Liver (tissue), 9 donors: ENCODE measurements around the gene ANKRD45. TPM values are rescaled to one million over a fixed set of nuclear protein-coding genes. Genes with fewer than 3 reads are reported as not detected.
"Not testable (repeated sequence)": the region's sequence is repeated elsewhere in the genome, so short reads cannot be mapped to it uniquely, and the experiment has no call there.

ENCODE experiments used
- DNase-seq: peaks from one replicate; pipeline ENCODE4 v3.0.0-alpha.2; 2017; ENCODE audit warnings: low spot score
- H3K27ac ChIP-seq, 2 donors: one replicate each; pipeline ENCODE4 v1.7.0; 2013; ENCODE audit warnings: inconsistent platforms in 2 of 2, low read length in 2 of 2, control low read depth in 1 of 2, low read depth in 1 of 2, mild to moderate bottlenecking in 1 of 2
- H3K27me3 ChIP-seq, 4 donors: one replicate each; pipeline versions ENCODE4 v1.6.1 to v1.7.0; 2013; ENCODE audit warnings: low read length in 3 of 4, inconsistent platforms in 1 of 4, mild to moderate bottlenecking in 1 of 4, moderate library complexity in 1 of 4; ENCODE audit not compliant: control insufficient read depth in 4 of 4, insufficient read depth in 4 of 4
- H3K36me3 ChIP-seq, 4 donors: one replicate each; pipeline versions ENCODE4 v1.6.1 to v1.7.0; 2013; ENCODE audit warnings: low read length in 3 of 4, mild to moderate bottlenecking in 3 of 4, low read depth in 1 of 4, moderate library complexity in 1 of 4; ENCODE audit not compliant: control insufficient read depth in 4 of 4, insufficient read depth in 3 of 4
- H3K4me1 ChIP-seq, 4 donors: one replicate each; pipeline versions ENCODE4 v1.6.1 to v1.7.0; 2013; ENCODE audit warnings: low read length in 3 of 4, mild to moderate bottlenecking in 3 of 4, moderate library complexity in 1 of 4; ENCODE audit not compliant: control insufficient read depth in 4 of 4, insufficient read depth in 4 of 4
- H3K4me3 ChIP-seq, 3 donors: one replicate each; pipeline versions ENCODE4 v1.6.1 to v1.7.0; 2013; ENCODE audit warnings: low read length in 3 of 3, control low read depth in 1 of 3, low read depth in 1 of 3, mild to moderate bottlenecking in 1 of 3
- H3K9ac ChIP-seq, 2 donors: one replicate each; pipeline ENCODE4 v1.7.0; 2013; ENCODE audit warnings: low read length in 2 of 2, mild to moderate bottlenecking in 2 of 2, moderate library complexity in 2 of 2, control low read depth in 1 of 2, low read depth in 1 of 2
- H3K9me3 ChIP-seq, 4 donors: one replicate each; pipeline versions ENCODE4 v1.6.1 to v1.7.0; 2013; ENCODE audit warnings: low read length in 3 of 4; ENCODE audit not compliant: control insufficient read depth in 4 of 4
- EGR1 ChIP-seq, 2 donors: IDR thresholded peaks; 2 replicates each; pipeline ENCODE4 v1.6.1; 2016 to 2018; ENCODE audit warnings: antibody characterized with exemption in 2 of 2, low read depth in 2 of 2
- FOXA1 ChIP-seq: IDR thresholded peaks from 2 replicates; pipeline ENCODE4 v1.6.1; 2016; ENCODE audit warnings: antibody characterized with exemption
- FOXA2 ChIP-seq: IDR thresholded peaks from 2 replicates; pipeline ENCODE4 v1.6.1; 2016; ENCODE audit warnings: antibody characterized with exemption
- GABPA ChIP-seq, 2 donors: IDR thresholded peaks in 1 of 2; conservative IDR thresholded peaks in 1 of 2; 2 replicates each; pipeline ENCODE4 v1.6.1; 2016; ENCODE audit warnings: antibody characterized with exemption in 2 of 2, mild to moderate bottlenecking in 1 of 2, moderate library complexity in 1 of 2
- JUND ChIP-seq, 2 donors: IDR thresholded peaks; 2 replicates each; pipeline ENCODE4 v1.6.1; 2016; ENCODE audit warnings: antibody characterized with exemption in 2 of 2
- RAD21 ChIP-seq, 2 donors: IDR thresholded peaks; 2 replicates each; pipeline ENCODE4 v1.6.1; 2016; ENCODE audit warnings: antibody characterized with exemption in 2 of 2, mild to moderate bottlenecking in 2 of 2
- RXRA ChIP-seq, 2 donors: IDR thresholded peaks; 2 replicates each; pipeline ENCODE4 v1.6.1; 2017 to 2018; ENCODE audit warnings: antibody characterized with exemption in 2 of 2, mild to moderate bottlenecking in 1 of 2
- SP1 ChIP-seq: IDR thresholded peaks from 2 replicates; pipeline ENCODE4 v1.6.1; 2018; ENCODE audit warnings: antibody characterized with exemption, mild to moderate bottlenecking
- TAF1 ChIP-seq: conservative IDR thresholded peaks from 2 replicates; pipeline ENCODE4 v1.6.1; 2016; ENCODE audit warnings: antibody characterized with exemption, mild to moderate bottlenecking
- YY1 ChIP-seq: IDR thresholded peaks from 2 replicates; pipeline ENCODE4 v1.6.1; 2016; ENCODE audit warnings: antibody characterized with exemption, mild to moderate bottlenecking
- WGBS: extraction: QIAGEN DNeasy Blood & Tissue Kit; methylation state at CpG from one replicate; pipeline ENCODE4 v1.1.7; 2013; 5-methylcytosine and 5-hydroxymethylcytosine counted together
- polyA plus RNA-seq, 2 donors: library from polyadenylated mRNA; stranded (reverse) in 1 of 2; unstranded in 1 of 2; fragments of 200-250 nt in 1 of 2; fragments of >200 nt in 1 of 2; fragmentation: Nextera tagmentation in 1 of 2; extraction: Ambion mirVana in 1 of 2; gene quantifications; one replicate each; pipeline versions ENCODE4 v1.2.1 to v1.2.3, GENCODE V29; 2013 to 2015
- total RNA-seq, 2 donors: library from RNA; depleted of rRNA; stranded (reverse); fragments of >200 nt; gene quantifications; one replicate each; pipeline ENCODE4 v1.2.3, GENCODE V29; 2014
- TF ChIP-seq, protein P1 (sequence below): IDR thresholded peaks from 2 replicates; pipeline ENCODE4 v1.6.1; 2016; ENCODE audit warnings: antibody characterized with exemption
- TF ChIP-seq, protein P2 (sequence below): IDR thresholded peaks from 2 replicates; pipeline ENCODE4 v1.6.1; 2016; ENCODE audit warnings: antibody characterized with exemption
- TF ChIP-seq, protein P3 (sequence below): IDR thresholded peaks from 2 replicates; pipeline ENCODE4 v1.6.1; 2016; ENCODE audit warnings: antibody characterized with exemption, mild to moderate bottlenecking
- TF ChIP-seq, protein P4 (sequence below): fragments of 150-350 bp; IDR thresholded peaks from 2 replicates; pipeline ENCODE4 v1.5.1; 2017; ENCODE audit warnings: improper control_type of control experiment, low read depth, low read length; ENCODE audit not compliant: missing input control
- donor health status: healthy.
- donor health status: healthy.
- donor health status: healthy.
- donor health status: healthy.
- donor health status: healthy.

Gene ANKRD45
- total and polyA plus RNA-seq, 4 donors: not detected

DNA sequence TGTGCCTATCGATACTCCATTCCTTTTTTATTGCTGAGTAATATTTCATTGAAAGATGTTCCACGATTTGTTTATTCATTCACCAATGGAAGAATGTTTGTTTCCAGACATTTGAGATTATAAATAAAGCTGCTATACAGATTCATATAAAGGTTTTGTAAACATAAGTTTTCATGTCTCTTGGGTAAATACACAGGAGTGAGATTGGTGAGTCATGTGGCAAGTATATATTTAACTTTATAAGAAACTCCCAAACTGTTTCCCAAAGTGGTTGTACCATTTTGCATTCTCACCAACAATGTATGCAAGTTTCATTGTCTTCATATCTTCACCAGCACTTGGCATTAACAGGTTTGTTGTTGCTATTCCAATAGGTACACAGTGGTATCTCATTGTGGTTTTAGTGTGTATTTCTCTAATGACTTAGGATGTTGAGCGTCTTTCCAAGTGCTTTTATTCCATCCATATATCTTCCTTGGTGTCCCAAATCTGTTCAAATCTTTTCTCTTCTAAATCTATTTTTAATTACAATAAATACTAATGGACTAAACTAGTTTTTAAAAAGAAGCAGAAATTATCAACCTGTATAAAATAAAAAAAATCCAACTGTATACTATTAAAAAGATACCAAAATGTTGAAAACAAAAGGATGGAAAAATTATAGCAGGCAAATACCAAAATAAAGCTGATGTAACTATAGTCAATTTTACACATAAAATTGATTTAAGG, 73.4 kb downstream of the ANKRD45 start:
- no peak overlapping the region for H3K4me3 ChIP-seq
- H3K36me3 ChIP-seq: no peaks in the 10 kb centered on the region
- H3K9ac ChIP-seq: no peak overlapping the region
- no peak overlapping the region for H3K27ac ChIP-seq
- WGBS: 88% methylated on average over 3 of the region's 3 CpGs
- no peak for TF ChIP-seq EGR1 (IDR thresholded peaks at IDR 0.05; ENCODE audit: low read depth in 2 of 2)
- no peak for TF ChIP-seq JUND (IDR thresholded peaks at IDR 0.05)
- TF ChIP-seq, protein P1, sequence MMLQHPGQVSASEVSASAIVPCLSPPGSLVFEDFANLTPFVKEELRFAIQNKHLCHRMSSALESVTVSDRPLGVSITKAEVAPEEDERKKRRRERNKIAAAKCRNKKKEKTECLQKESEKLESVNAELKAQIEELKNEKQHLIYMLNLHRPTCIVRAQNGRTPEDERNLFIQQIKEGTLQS: no peak
- no peak for TF ChIP-seq TAF1
- TF ChIP-seq, protein P2, sequence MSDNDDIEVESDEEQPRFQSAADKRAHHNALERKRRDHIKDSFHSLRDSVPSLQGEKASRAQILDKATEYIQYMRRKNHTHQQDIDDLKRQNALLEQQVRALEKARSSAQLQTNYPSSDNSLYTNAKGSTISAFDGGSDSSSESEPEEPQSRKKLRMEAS: no peak
- TF ChIP-seq GABPA (IDR thresholded peaks at IDR 0.05 in 1 of 2, conservative IDR thresholded peaks at IDR 0.05 in 1 of 2): no peak
- TF ChIP-seq YY1: no peak
- no peak for TF ChIP-seq RAD21 (IDR thresholded peaks at IDR 0.05)
- no peak for TF ChIP-seq RXRA (IDR thresholded peaks at IDR 0.05)
- TF ChIP-seq, protein P3, sequence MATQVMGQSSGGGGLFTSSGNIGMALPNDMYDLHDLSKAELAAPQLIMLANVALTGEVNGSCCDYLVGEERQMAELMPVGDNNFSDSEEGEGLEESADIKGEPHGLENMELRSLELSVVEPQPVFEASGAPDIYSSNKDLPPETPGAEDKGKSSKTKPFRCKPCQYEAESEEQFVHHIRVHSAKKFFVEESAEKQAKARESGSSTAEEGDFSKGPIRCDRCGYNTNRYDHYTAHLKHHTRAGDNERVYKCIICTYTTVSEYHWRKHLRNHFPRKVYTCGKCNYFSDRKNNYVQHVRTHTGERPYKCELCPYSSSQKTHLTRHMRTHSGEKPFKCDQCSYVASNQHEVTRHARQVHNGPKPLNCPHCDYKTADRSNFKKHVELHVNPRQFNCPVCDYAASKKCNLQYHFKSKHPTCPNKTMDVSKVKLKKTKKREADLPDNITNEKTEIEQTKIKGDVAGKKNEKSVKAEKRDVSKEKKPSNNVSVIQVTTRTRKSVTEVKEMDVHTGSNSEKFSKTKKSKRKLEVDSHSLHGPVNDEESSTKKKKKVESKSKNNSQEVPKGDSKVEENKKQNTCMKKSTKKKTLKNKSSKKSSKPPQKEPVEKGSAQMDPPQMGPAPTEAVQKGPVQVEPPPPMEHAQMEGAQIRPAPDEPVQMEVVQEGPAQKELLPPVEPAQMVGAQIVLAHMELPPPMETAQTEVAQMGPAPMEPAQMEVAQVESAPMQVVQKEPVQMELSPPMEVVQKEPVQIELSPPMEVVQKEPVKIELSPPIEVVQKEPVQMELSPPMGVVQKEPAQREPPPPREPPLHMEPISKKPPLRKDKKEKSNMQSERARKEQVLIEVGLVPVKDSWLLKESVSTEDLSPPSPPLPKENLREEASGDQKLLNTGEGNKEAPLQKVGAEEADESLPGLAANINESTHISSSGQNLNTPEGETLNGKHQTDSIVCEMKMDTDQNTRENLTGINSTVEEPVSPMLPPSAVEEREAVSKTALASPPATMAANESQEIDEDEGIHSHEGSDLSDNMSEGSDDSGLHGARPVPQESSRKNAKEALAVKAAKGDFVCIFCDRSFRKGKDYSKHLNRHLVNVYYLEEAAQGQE: no peak
- TF ChIP-seq FOXA1: no peak
- no peak for TF ChIP-seq SP1
- TF ChIP-seq, protein P4, sequence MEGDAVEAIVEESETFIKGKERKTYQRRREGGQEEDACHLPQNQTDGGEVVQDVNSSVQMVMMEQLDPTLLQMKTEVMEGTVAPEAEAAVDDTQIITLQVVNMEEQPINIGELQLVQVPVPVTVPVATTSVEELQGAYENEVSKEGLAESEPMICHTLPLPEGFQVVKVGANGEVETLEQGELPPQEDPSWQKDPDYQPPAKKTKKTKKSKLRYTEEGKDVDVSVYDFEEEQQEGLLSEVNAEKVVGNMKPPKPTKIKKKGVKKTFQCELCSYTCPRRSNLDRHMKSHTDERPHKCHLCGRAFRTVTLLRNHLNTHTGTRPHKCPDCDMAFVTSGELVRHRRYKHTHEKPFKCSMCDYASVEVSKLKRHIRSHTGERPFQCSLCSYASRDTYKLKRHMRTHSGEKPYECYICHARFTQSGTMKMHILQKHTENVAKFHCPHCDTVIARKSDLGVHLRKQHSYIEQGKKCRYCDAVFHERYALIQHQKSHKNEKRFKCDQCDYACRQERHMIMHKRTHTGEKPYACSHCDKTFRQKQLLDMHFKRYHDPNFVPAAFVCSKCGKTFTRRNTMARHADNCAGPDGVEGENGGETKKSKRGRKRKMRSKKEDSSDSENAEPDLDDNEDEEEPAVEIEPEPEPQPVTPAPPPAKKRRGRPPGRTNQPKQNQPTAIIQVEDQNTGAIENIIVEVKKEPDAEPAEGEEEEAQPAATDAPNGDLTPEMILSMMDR: no peak
- TF ChIP-seq FOXA2: no peak
- no peaks in the 10 kb centered on the region for H3K9me3 ChIP-seq
- no peaks in the 10 kb centered on the region for H3K4me1 ChIP-seq
- no peaks in the 10 kb centered on the region for H3K27me3 ChIP-seq
- no peak for DNase-seq

DNA sequence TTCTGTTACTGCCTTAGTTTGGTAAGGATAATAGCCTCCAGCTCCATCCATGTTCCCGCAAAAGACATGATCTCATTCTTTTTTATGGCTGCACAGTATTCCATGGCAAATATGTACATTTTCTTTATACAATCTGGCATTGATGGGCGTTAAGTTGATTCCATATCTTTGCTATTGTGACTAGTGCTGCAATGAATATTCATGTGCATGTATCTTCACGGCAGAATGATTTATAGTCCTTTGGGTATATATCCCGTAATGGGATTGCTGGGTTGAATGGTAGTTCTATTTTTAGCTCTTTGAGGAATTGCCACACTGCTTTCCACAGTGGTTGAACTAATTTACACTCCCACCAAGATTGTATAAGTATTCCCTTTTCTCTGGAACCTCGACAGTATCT, 78.5 kb downstream of the ANKRD45 start:
- H3K4me1 ChIP-seq, H3K4me3 ChIP-seq, H3K9ac ChIP-seq, H3K27me3 ChIP-seq, DNase-seq, H3K27ac ChIP-seq, H3K9me3 ChIP-seq, H3K36me3 ChIP-seq: not testable (repeated sequence)
- 86% methylated on average over 5 of the region's 5 CpGs for WGBS
